AG09319 (cell line): ENCODE data around the gene NIPSNAP2.
"Not testable (repeated sequence)": the region's sequence is repeated elsewhere in the genome, so short reads cannot be mapped to it uniquely, and the experiment has no call there.

Experiments
- DNase-seq: peaks from one replicate; pipeline ENCODE4 v3.0.0-alpha.2; 2010; ENCODE audit warnings: low read depth; ENCODE audit errors: extremely low read depth
- CTCF ChIP-seq: IDR thresholded peaks from 2 replicates; pipeline ENCODE4 v1.5.1; 2011; ENCODE audit warnings: low read depth, mild to moderate bottlenecking, inconsistent platforms, low read length, moderate library complexity

Gene NIPSNAP2

GRCh38 chr7:55951637-55952351 is 12.6 kb upstream of the NIPSNAP2 start, which contains the start of gene MRPS17:
Gene MRPS17 (plus strand): TSS chr7:55951877. CDS start chr7:55953196, 1,319 bp downstream.
- peak; percentile 47 for DNase-seq
- no peak for TF ChIP-seq CTCF

GRCh38 chr7:55952352-55952671 is 12.1 kb upstream of the NIPSNAP2 start:
- DNase-seq: not testable (repeated sequence)

- TF ChIP-seq CTCF: no peak
Observed at GRCh38 chr7:55953707-55954475, 10.5 kb upstream of the NIPSNAP2 start.

GRCh38 chr7:55957190-55957589 is 7.2 kb upstream of the NIPSNAP2 start:
- DNase-seq: no peak
- TF ChIP-seq CTCF: no peak

More at GRCh38 chr7:55953707-55954475, 10.5 kb upstream of the NIPSNAP2 start:
- no peak for DNase-seq

GRCh38 chr7:55962014-55962413 is 2.4 kb upstream of the NIPSNAP2 start:
- no peak for TF ChIP-seq CTCF
- DNase-seq: no peak

- no peak for TF ChIP-seq CTCF
- DNase-seq: no peak
Observed at GRCh38 chr7:55963584-55964168, 709 bp upstream of the NIPSNAP2 start.

- no peak for TF ChIP-seq CTCF
- DNase-seq: no peak
Observed at GRCh38 chr7:55965100-55965470, 700 bp downstream of the NIPSNAP2 start.
